HG02973 (cell line): Measurements from ENCODE around the gene CAMK1G.

Source experiments
- ATAC-seq: cut with Tn5 transposase; IDR thresholded peaks from one replicate; pipeline ENCODE4 v1.9.1; 2021; ENCODE audit warnings: moderate library complexity; ENCODE audit not compliant: unreplicated experiment

Gene CAMK1G

DNA sequence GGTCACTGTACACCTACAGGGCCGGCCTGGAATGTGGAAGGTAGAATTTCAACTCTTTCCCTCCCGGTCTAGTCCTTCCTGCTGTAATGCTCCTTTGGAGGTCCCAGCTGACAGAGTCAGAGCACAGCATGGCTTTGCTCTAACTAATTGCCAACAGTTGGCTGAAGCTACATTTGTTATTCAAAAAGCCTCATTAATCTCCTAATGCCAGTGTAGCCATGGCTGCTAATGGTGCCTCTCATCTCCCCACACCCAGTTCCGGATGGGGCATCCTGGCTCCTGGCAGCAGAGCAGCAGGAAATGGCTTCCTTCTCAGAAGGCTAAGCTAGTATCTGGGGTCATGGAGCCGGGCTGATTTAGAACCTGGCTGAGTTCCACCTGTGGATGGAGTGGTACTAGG, 18.7 kb upstream of the CAMK1G start:
- no peak for ATAC-seq

DNA sequence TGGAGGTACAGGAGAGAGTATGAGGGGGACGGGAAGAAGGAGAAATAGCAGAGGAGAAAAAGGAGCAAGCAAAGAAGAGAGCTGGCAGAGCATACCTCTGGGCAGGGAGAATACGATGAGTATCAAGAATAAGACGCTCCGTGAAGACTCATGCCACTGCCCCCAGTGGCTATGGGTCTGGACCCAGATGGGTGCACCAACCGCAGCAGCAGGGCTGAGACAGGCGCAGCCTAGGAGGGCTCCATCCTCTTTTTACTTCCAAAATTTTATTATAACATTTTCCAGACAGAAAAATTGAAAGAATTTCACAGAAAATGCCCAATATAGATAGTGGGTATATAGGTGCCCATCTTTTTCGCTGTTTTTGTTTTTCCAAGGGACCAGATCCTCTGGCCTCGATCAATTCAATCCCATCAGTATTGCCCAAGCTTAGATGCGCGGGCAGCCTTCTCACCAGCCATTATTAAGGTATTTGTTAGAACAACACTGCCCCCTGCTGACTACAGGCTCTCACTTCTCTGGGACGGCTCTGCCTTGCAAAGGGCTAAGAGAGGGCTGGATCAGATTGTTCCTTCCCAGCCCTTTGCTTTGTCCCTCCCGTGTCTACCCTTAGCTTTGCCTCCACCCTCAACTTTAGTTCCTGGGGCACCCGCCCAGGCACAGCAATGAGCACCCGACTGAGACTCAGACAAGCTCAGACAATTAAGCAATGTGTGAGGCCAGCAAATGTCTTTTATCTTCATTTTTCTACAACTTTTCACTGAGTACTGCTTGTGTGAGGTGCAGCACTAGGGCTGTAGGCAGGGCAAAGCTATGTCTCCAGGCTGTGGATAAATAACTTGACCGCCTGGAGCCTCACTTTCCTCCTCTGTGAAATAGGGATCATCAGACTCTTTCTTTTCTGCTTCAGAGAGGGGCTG, 17.5 kb upstream of the CAMK1G start:
- peak; percentile 88 for ATAC-seq

GRCh38 chr1:209567698-209568175, 15.8 kb upstream of the CAMK1G start:
- ATAC-seq, result no peak

DNA sequence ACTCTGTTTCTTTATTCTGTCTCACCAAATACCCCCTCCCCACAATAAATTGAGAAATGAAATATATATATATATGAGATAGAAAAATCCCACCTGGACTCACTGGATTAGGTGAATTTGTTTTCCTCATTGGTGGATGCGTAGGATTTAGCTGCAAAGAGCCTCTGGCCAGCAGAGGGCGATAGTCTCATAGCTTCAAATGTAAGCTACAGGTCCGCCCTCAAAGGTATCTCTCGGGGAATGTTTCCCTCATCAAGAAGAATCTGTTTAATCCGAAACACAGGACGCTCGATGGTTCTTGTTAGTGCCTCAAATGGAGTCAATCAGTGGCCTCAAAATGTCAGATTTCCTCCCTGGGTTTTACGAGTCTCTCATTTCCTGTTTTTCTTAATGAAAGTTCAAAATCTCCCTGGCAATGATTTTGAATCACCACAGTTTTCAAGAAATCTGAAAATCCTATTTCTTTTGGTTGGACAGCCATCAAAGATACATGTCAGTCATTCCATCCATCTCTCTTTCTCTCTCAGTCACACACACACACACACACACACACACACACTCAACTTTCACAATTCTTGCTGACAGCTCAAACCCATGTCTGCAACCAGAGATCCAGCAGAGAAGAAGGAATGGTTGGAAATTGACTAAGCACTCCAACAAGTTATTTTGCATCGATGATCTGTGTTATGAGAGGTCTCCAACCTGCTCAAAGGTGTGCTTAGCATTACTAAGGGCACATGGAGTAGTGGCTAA, 13.9 kb upstream of the CAMK1G start:
- ATAC-seq, result no peak

GRCh38 chr1:209570743-209571142, 12.8 kb upstream of the CAMK1G start:
- ATAC-seq, result no peak

DNA sequence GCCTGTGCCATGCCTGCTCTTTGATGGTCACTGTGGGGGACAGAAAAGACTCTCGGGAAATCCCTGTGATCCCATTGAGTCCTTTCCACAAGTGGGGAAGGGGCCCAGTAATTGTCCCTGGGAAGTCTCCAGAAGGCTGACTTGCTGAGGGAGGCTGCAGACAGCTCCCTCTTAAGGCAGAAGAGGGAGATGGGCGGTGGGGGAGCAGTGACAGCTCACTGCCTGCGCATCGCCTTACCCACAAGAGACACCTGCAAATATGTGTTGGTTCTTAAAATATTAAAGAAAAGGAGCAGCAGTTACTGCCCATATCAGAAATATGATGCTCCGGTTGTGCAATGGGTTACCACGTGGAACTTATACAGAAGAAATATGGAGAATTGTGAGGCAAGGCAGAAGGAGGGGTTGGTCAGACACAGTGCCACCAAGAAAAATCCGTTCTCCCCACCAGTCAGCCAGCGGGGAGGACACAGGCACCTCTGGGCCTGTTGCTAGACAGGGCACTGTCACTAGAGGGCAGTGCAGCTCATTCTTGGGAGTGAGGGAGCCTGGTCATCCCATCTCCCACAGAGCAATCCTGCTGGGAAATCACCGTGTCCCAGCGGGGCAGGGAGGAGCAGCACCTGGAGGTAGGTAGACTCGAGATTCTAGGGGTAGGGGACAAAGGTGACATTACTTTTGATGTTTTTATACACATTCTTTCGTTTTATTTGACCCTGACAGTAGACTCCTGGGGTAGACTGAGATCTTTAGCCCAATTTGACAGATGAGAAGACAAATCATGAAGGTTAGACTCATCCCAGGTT, 6.9 kb upstream of the CAMK1G start:
- peak; percentile 86 for ATAC-seq

GRCh38 chr1:209577346-209577745, 6.2 kb upstream of the CAMK1G start:
- ATAC-seq, result no peak

DNA sequence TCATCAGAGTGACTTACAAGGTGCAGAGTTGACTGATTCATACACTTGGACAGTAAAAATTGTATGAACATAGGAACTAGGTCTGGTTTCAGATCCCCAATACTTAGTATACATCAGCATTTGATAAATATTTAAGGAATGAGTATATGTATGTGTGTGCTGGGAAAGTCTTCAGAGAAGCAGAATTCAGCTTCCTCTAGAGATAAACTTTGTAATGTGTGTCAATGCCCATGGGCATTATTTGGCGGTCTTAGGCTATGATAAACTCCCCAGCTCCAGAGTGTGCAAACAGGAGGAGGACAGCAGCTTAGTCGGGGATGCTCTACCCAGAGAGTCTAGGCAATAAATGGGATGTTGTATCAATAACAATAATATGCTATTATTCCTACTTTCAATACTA, 2.9 kb upstream of the CAMK1G start:
- no peak for ATAC-seq

DNA sequence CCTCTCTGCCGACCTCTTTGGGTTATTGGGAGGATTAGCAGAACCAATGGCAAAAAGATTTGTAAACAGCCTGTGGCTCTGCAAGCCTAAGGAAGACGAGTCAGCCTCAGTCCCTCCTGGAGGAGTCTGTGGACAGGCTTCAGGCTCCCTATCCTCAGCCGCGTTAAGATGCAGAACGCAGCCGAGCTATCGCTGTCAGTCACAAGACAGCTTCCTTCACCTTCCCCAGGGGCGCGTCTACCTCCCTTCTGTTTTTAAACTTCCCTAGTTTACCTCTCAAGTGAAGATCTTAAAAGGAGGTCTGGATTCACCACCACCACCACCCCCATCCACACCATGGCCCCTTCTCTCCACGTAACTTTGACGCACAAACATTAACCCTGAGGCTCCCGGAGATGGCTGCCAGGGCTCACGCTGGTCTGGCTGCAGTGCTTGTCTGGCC, 738 bp downstream of the CAMK1G start:
- ATAC-seq, result no peak

GRCh38 chr1:209585197-209585596, 1.7 kb downstream of the CAMK1G start:
- no peak for ATAC-seq

DNA sequence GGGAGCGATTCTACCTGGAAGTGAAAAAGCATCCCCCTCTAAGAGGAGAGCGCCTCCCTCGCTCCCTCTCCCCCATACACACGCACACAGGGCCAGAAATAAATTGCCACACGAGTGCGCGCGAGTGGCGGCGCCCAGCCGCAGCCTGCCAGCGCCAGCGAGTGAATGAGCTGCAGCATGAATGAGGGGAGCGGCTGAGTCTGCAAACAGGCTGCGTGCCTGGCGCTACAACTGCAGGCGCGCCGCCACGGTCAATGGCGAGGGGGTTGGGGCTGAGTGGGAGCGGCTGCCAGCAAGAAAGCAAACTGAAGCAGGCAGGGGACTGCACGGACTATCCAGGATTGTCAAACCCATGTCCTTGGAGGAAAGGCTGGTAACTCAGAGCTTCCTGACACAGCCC, 2.2 kb downstream of the CAMK1G start:
- ATAC-seq, result no peak

GRCh38 chr1:209586221-209586740, 2.8 kb downstream of the CAMK1G start:
- no peak for ATAC-seq

DNA sequence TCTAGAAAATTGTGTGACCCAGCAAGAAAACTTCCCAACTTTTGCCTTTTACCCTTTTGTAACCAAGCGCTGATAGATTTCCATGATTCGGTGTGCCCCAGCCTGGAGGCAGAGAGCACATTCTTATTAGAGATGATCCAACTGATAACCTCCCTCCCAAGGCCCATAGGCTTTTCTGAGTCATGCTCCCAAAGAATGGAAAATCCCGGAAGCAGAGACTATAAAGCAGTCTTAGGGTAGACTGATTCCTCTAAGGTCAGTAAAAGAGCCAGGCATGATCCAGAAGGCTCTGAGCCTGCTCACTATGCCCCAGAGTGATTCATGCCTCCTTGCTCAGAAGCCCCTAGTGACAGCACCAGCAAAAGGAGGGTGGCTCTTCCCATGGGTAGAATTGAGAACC, 4.3 kb downstream of the CAMK1G start:
- ATAC-seq, result no peak

DNA sequence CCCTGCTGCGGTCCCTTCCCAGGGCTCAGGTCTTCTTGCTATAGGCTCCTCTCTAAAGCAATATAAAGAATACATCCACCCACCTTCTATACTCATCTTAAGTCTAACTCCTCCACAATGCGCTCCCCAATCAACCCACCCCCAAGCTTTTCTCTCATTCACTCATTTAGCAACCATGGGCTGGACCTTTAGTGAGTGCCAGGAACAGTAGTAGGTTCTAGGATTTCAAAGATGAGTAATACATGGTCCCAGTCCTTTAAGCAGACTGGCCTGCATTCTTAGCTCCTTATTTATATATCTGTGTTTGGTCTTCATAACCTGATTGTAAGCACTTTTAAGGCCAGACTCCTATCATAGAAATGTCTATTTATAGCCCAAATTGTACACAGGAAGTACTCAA, 5.9 kb downstream of the CAMK1G start:
- ATAC-seq, result no peak

DNA sequence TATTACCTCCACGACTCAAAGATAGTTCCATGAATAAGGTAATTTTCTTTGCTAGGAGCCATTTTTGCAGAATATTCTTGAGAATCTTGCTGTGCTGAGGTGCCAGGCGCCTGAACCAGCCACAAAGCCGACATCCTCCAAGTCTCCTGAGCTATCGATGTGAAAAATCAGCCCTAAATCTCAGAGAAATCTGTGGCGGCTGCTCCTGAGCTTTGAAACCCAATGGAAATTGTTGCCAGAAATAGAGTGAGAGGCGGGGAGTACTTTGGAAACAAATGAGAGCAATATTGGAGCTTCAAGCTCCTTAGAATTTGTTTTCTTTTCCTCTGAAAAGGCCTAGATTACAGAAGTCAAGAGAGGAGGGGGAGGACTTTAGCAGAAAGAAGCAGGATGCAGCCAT, 6.3 kb downstream of the CAMK1G start:
- no peak for ATAC-seq

GRCh38 chr1:209590405-209590804, 6.9 kb downstream of the CAMK1G start:
- ATAC-seq, result no peak

DNA sequence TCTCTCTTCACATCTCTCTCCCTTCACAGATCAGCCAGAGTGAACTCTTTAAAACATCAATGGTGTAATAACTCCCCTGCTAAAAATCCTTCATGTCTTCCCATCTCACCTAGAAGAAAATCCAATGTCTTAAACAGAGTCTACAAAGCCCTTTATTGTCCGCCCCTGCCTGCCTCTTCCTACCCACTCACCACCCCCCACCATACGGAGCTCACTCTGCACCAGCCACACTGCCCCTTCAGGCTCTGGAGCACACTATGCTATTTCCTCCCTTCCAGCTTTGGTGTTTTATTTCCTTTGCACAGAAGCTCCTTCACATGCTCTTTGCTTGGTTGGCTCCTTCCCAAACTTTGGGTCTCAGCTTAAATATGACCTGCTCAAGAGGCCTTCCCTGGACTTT, 10.2 kb downstream of the CAMK1G start:
- ATAC-seq, result no peak

- ATAC-seq, result no peak
Measured at GRCh38 chr1:209594440-209594839, 10.9 kb downstream of the CAMK1G start.

DNA sequence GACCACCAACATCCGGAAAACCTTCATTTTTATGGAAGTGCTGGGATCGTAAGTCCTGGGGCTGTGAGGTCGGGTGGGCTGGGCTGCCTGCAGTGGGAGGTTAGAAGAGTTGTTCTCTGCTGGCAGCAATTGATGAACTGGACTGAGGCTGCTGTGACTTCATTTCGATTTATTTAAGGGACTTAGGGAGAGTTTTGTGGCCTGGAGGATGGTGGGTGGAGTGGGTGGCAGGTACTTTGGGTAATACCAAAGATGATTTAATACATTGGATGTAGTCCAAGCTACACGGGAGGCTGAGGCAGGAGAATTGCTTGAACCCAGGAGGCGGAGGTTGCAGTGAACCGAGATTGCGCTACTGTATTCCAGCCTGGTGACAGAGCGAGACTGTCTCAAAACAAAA, 11.5 kb downstream of the CAMK1G start:
- ATAC-seq, result no peak

GRCh38 chr1:209595599-209596285, 12.2 kb downstream of the CAMK1G start:
- no peak for ATAC-seq
